Large intestine (tissue), 3 donors: ENCODE data around the gene LCTL. TPM values are rescaled to one million over a fixed set of nuclear protein-coding genes. Genes with fewer than 3 reads are reported as not detected.
A peak's percentile ranks its signal among the peaks of the same experiment; 100 is the strongest.
"Not testable (repeated sequence)": the region's sequence is repeated elsewhere in the genome, so short reads cannot be mapped to it uniquely, and the experiment has no call there.

Experiments used
- DNase-seq, 2 donors: peaks; one replicate each; pipeline versions ENCODE4 v3.0.0 to v3.0.0-alpha.2; 2013
- H3K27ac ChIP-seq: one replicate; pipeline ENCODE4 v1.5.1; 2013; ENCODE audit warnings: low read length
- H3K27me3 ChIP-seq: 2 replicates; pipeline ENCODE4 v1.6.1; 2013; ENCODE audit warnings: low read length; ENCODE audit not compliant: control insufficient read depth, insufficient read depth
- H3K36me3 ChIP-seq: 2 replicates; pipeline ENCODE4 v1.6.1; 2013; ENCODE audit warnings: low read length; ENCODE audit not compliant: control insufficient read depth, insufficient read depth
- H3K4me1 ChIP-seq: one replicate; pipeline ENCODE4 v1.6.1; 2013; ENCODE audit warnings: low read length; ENCODE audit not compliant: control insufficient read depth, insufficient read depth
- H3K4me3 ChIP-seq: one replicate; pipeline ENCODE4 v1.5.1; 2013; ENCODE audit warnings: low read length
- H3K9me3 ChIP-seq: one replicate; pipeline ENCODE4 v1.6.1; 2013; ENCODE audit warnings: mild to moderate bottlenecking, low read depth, low read length, moderate library complexity; ENCODE audit not compliant: control insufficient read depth
- WGBS: methylation state at CpG from one replicate; pipeline ENCODE4 v1.1.5; 2013; ENCODE audit warnings: low lambda C conversion rate; ENCODE audit not compliant: insufficient coverage; 5-methylcytosine and 5-hydroxymethylcytosine counted together
- polyA plus RNA-seq: library from polyadenylated mRNA; unstranded; fragments of 120-200 nt; gene quantifications from one replicate; pipeline ENCODE4 v1.2.1, GENCODE V29; 2013

LCTL gene
- polyA plus RNA-seq, 1 donor = 0.34 TPM

- Histone ChIP-seq H3K36me3 (peaks cover 13% of the 10 kb centered on the region), H3K4me1 (no peaks in the 10 kb centered on the region), H3K27me3 (no peaks in the 10 kb centered on the region), H3K9me3 (no peaks in the 10 kb centered on the region), H3K27ac (no peak overlapping the region), H3K4me3 (no peak overlapping the region)
- WGBS = 85% methylated on average over 3 of the region's 4 CpGs
- DNase-seq = no peak
Measured at GRCh38 chr15:66524838-66525237, 41.0 kb downstream of the LCTL start.

GRCh38 chr15:66523926-66524325 is 41.9 kb downstream of the LCTL start:
- Histone ChIP-seq H3K27ac (no peak overlapping the region), H3K4me3 (no peak overlapping the region), H3K36me3 (peaks cover 11% of the 10 kb centered on the region), H3K9me3 (no peaks in the 10 kb centered on the region), H3K4me1 (no peaks in the 10 kb centered on the region), H3K27me3 (no peaks in the 10 kb centered on the region)
- 94% methylated on average over 3 of the region's 3 CpGs for WGBS
- no peak for DNase-seq

- Histone ChIP-seq H3K4me1 (no peaks in the 10 kb centered on the region), H3K36me3 (peaks cover 17% of the 10 kb centered on the region), H3K27me3 (no peaks in the 10 kb centered on the region), H3K9me3 (no peaks in the 10 kb centered on the region), H3K4me3 (no peak overlapping the region), H3K27ac (no peak overlapping the region)
- DNase-seq = no peak
- WGBS = no CpG with 5 or more reads among the region's 2 CpGs
Measured at GRCh38 chr15:66515901-66516322, 49.9 kb downstream of the LCTL start.

DNA sequence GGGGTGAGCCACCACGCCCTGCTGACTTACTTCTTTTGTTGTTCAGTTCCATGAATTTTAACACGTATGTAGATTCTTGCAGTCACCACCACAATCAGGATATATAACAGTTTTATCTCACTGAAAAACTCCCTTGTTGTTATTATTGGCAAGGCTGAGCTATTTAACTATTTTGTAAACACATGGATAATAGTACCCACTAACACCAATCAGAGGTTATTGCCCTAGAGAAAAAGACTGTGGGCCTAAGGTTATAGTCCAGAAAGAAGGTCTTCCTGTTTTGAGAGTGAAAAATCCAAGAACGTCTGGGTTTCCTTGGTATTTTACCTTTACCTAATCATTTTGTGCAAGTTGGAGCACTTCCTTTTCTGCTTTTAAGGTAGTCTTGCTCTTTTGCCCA is 51.2 kb downstream of the LCTL start:
- H3K4me3 ChIP-seq = no peak overlapping the region
- 100% methylated on average over 1 of the region's 3 CpGs for WGBS
- no peak for DNase-seq
- peaks cover 16% of the 10 kb centered on the region for H3K36me3 ChIP-seq
- H3K27ac ChIP-seq = no peak overlapping the region
- H3K9me3 ChIP-seq = no peaks in the 10 kb centered on the region
- H3K27me3 ChIP-seq = no peaks in the 10 kb centered on the region
- no peaks in the 10 kb centered on the region for H3K4me1 ChIP-seq

DNA sequence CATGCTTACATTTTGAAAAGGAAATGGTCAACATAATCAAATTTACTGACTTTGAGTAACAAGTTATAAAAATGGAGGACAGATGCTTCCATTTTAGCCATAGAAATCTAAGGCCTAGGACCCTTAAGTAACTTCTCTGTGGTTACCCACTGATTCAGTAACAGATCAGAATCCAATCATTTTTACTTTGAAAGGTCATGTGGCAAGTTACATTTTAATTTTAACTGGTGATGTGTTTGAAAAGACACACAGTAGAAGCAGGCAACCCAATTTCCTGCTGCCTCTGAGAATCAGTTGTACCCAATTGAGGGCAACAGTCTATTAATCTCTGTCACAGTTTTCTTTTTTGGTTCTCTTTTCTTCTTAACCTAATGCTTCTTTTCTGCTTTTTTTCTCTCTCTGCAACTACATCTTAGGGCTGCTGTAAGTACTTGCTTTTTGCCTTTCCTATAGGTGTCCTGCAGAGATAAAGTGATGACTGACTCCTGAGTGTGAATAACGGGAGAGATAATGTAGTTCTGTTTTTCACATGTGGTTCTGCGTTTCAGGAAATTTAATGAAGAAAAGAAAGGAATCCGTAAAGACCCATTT is 57.4 kb downstream of the LCTL start:
- Histone ChIP-seq H3K4me1 (no peaks in the 10 kb centered on the region), H3K36me3 (no peaks in the 10 kb centered on the region), H3K4me3 (no peak overlapping the region), H3K27me3 (no peaks in the 10 kb centered on the region), H3K9me3 (no peaks in the 10 kb centered on the region), H3K27ac (no peak overlapping the region)
- 100% methylated on average over 1 of the region's 3 CpGs for WGBS
- no peak for DNase-seq

DNA sequence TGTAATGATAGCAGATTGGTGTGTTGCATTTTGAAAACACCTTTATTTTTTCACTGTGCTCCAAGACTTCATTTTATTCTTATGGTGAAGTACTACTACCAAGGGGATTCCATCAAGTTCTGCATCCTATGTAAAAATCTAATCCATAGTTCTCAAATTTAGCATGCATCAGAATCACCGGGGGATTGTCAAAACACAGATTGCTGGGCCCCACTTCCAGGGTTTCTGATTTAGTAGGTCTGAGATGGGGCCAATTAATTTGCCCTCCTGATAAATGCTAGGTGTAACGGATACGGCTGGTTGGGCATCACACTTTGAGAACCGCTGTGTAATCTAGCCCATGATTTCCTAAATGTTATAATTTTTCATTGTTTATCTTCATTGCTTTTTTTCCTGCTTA is 60.0 kb downstream of the LCTL start:
- Histone ChIP-seq H3K36me3 (peaks cover 21% of the 10 kb centered on the region), H3K9me3 (no peaks in the 10 kb centered on the region), H3K4me1 (peaks cover 9% of the 10 kb centered on the region), H3K27ac (no peak overlapping the region), H3K4me3 (peak overlapping the region; percentile 91), H3K27me3 (no peaks in the 10 kb centered on the region)
- 53% methylated on average over 3 of the region's 4 CpGs for WGBS
- DNase-seq = no peak

GRCh38 chr15:66505430-66505811 is 60.4 kb downstream of the LCTL start:
- WGBS = 0% methylated on average over 1 of the region's 13 CpGs
- Histone ChIP-seq H3K4me1 (peaks cover 9% of the 10 kb centered on the region), H3K9me3 (no peaks in the 10 kb centered on the region), H3K36me3 (peaks cover 25% of the 10 kb centered on the region), H3K27ac (peak overlapping the region; percentile 73), H3K27me3 (no peaks in the 10 kb centered on the region), H3K4me3 (peak overlapping the region; percentile 91)
- peak in 1 of 2 donors; percentile 33 for DNase-seq

- Histone ChIP-seq H3K4me1 (peaks cover 9% of the 10 kb centered on the region), H3K27ac (peak within 1 kb of the TSS; percentile 73), H3K9me3 (no peaks in the 10 kb centered on the region), H3K27me3 (no peaks in the 10 kb centered on the region), H3K4me3 (peak within 1 kb of the TSS; percentile 91), H3K36me3 (peaks cover 31% of the 10 kb centered on the region)
- peak; percentile 77 to 94 for DNase-seq
- 8% methylated on average over 4 of the region's 46 CpGs for WGBS
Measured at GRCh38 chr15:66504563-66505429, 61.0 kb downstream of the LCTL start, which contains the start of the genes RPL4 and ZWILCH. Gene RPL4, minus strand, starts transcription at chr15:66504855. Its CDS starts 65 bp downstream, at chr15:66504790. Gene ZWILCH, plus strand, starts transcription at chr15:66505326. Its CDS starts 13 bp downstream, at chr15:66505339.

DNA sequence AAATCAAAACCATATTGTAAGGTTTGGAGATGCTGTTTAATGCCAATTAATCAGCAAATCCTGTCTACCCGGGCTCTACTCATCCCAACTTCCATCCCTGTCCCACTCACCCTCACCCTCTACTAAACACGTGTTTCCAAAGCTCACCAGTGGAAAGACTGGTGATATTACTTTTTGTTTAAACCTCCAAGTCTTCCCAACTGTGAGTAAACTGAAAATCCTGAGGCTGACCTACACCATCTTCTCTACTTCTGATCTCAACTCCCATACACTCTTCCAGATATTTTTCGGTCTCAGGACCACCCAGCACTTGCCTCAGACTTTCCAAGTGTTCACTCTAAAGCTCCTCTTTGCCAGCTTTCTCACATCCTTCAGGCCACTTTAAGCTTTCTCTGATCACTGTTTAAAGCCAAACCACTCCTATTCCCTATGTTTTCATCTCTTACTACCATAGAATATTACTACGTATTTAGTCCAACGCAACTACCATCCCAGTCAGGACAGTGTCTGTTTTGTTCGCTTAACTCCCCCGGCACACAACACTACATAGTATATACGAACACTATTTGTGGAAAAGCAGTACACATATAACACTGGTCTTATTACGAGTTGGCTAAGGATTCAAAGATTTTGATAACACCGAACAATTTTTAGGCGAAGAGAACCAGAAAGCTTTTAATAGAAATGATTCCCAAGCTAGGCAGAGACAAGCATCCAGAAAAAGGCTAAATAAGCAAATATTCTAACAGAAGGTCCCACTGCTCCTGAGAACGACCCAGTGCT is 61.8 kb downstream of the LCTL start:
- Histone ChIP-seq H3K36me3 (peaks cover 36% of the 10 kb centered on the region), H3K4me1 (peaks cover 9% of the 10 kb centered on the region), H3K27me3 (no peaks in the 10 kb centered on the region), H3K9me3 (no peaks in the 10 kb centered on the region), H3K4me3 (peak overlapping the region; percentile 91), H3K27ac (peak overlapping the region; percentile 73)
- peak in 1 of 2 donors; percentile 5 for DNase-seq
- WGBS = 0% methylated on average over 3 of the region's 12 CpGs

GRCh38 chr15:66503041-66503648 is 62.7 kb downstream of the LCTL start:
- DNase-seq = peak in 1 of 2 donors; percentile 9
- no CpG with 5 or more reads among the region's 13 CpGs for WGBS
- peak overlapping the region; percentile 91 for H3K4me3 ChIP-seq
- not testable (repeated sequence) for H3K27me3 ChIP-seq, H3K4me1 ChIP-seq, H3K9me3 ChIP-seq
- H3K27ac ChIP-seq = peak overlapping the region; percentile 73
- H3K36me3 ChIP-seq = peaks cover 45% of the 10 kb centered on the region
